HG02970 (cell line): ENCODE data around the gene PEX16.

Experiments used
- ATAC-seq: cut with Tn5 transposase; IDR thresholded peaks from one replicate; pipeline ENCODE4 v1.9.1; 2021; ENCODE audit warnings: mild to moderate bottlenecking, moderate library complexity, moderate number of reproducible peaks; ENCODE audit not compliant: unreplicated experiment, low FRiP score

The PEX16 gene

GRCh38 chr11:45931739-45932138 lies 14.1 kb upstream of the PEX16 start:
- no peak for ATAC-seq

GRCh38 chr11:45930951-45931570 lies 13.4 kb upstream of the PEX16 start:
- no peak for ATAC-seq

GRCh38 chr11:45930031-45930794 lies 12.5 kb upstream of the PEX16 start:
- ATAC-seq, result peak; percentile 68

DNA sequence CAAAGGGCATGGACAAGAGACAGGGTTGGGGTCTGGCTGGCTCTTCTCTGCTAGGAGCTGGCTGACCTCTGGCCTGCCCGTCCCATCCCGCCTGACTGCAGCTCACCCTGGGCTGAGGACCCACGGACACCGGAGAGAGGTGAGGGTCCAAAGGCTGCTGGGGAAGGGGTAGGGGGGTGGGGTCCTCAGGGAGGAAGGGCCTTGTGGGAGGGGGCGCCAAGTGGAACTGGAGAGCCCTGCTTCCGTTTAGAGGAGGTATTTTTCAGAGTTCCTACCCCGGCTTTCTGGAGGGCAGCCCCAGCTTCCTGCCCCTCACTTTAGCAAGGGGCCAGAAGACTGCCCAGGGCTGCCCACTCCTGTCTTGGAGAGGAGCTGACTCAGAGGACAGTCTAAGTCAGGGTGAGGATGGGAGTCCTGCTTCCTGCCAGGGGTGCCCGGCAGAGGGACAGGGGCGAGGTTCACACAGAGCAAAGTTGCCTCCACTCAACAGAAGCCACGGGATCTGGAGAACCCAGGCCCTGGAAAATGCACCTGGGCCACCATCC lies 11.9 kb upstream of the PEX16 start:
- ATAC-seq, result no peak

GRCh38 chr11:45928535-45929215 lies 11.0 kb upstream of the PEX16 start:
- ATAC-seq, result no peak

GRCh38 chr11:45927684-45928413 lies 10.2 kb upstream of the PEX16 start:
- no peak for ATAC-seq

DNA sequence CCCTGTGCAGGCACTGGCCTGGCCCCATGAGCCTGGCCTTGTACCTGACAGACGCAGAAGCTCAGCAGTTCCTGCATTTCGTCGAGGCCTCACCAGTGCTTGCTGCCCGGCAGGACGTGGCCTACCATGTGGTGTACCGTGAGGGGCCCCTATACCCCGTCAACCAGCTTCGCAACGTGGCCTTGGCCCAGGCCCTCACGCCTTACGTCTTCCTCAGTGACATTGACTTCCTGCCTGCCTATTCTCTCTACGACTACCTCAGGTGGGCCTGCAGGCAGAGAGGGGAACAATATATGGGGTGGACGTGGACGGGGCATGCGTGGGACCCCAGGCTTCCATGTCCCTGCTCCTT lies 9.6 kb upstream of the PEX16 start:
- ATAC-seq, result no peak

DNA sequence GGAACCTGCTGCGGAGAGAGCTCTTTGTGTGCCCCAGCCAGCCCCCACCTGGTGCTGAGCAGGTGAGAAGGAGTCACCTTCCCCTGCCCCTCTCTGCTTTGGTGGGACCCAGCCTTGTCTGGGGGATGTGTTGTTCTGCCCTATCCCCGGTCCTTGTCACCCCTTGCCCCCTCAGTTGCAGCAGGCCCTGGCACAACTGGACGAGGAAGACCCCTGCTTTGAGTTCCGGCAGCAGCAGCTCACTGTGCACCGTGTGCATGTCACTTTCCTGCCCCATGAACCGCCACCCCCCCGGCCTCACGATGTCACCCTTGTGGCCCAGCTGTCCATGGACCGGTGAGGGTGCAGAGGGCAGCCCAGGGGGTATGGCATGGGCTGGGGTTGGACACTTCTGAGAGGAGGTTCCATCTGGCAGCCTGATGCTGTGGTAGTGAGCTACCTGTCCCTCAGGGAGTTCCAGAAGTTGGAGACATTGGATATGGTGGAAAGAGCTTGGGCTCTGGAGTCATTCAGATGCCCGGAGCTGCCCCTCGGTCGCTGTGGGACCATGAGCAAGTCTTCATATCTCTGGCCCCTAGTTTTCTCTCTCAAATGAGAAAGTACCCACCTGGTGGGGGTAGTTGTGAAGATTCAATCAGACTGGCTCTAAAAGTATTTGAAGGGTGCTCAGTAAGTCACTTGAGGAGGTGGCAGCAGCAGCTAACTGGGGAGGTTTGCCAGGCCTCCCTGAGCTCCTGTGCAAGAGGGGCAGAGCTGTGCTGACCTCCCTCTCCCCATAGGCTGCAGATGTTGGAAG lies 9.1 kb upstream of the PEX16 start:
- no peak for ATAC-seq

GRCh38 chr11:45926001-45926401 lies 8.3 kb upstream of the PEX16 start:
- ATAC-seq, result no peak

GRCh38 chr11:45925550-45925949 lies 7.9 kb upstream of the PEX16 start:
- ATAC-seq, result no peak

DNA sequence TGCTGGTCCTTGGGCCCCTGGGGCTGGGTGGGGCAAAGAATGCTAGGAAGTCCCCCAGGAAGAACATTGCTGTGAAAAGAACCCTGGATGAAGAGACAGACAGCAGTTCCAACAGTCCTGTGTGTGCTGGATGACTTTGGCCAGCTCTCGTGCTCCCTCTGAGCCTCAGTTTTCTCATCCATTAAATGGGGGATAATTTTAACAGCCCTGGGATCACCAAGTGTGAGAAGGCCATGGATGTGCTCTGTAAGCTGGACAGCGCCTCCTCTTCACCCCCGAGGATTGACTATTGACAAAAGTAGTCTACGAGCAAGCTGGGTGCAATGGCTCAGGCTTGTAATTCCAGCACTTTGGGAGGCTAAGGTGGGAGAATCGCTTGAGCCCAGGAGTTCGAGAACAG lies 7.2 kb upstream of the PEX16 start:
- ATAC-seq, result no peak

- no peak for ATAC-seq
Measured at GRCh38 chr11:45924036-45924915, 6.6 kb upstream of the PEX16 start.

- ATAC-seq, result no peak
Measured at GRCh38 chr11:45922425-45923082, 4.9 kb upstream of the PEX16 start, which contains the start of gene LARGE2. LARGE2 (plus strand) TSS chr11:45922656; CDS start chr11:45922883, 227 bp downstream.

- ATAC-seq, result no peak
Measured at GRCh38 chr11:45921561-45922424, 4.1 kb upstream of the PEX16 start.

DNA sequence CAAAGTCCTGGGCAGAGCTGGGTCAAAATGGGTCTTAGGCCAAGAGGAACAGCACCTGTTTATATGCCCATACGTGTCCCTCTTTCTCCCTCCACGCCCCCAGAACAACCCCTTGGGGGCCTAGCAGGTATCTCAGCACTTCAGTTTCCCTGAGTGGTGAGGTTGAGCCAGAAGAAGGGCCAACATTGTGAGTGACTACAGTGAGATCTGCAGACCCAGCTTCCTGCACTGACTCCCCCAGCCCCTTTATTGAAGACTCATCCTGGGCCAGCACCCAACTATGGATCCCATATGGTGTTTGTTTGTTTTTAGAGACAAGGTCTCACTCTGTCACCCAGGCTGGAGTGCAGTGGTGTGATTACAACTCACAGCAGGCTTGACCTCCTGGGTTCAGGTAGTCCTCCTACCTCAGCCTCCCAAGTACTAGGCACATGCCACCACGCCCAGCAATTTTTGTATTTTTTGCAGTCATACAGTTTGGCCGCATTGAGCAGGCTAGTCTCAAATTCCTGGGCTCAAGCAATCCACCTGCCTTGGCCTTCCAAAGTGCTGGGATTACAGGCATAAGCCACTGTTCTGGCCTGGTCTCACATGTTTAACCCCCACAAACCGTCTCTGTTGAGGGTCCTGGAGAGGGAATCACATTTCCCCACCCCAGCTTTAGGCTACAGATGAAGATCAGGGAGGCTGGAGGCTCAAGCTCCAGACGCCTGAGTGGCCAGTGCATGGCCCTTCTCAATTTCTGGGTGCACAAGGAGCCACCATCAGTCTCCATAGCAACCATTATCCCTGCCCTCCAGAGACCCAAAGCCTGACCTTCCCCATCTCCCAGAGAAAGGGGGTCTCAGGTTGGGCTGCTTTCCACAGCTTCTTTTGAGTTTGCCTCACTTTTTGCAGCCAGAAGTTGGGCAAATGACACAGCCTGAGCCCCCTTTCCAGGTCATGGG lies 3.1 kb upstream of the PEX16 start:
- no peak for ATAC-seq

DNA sequence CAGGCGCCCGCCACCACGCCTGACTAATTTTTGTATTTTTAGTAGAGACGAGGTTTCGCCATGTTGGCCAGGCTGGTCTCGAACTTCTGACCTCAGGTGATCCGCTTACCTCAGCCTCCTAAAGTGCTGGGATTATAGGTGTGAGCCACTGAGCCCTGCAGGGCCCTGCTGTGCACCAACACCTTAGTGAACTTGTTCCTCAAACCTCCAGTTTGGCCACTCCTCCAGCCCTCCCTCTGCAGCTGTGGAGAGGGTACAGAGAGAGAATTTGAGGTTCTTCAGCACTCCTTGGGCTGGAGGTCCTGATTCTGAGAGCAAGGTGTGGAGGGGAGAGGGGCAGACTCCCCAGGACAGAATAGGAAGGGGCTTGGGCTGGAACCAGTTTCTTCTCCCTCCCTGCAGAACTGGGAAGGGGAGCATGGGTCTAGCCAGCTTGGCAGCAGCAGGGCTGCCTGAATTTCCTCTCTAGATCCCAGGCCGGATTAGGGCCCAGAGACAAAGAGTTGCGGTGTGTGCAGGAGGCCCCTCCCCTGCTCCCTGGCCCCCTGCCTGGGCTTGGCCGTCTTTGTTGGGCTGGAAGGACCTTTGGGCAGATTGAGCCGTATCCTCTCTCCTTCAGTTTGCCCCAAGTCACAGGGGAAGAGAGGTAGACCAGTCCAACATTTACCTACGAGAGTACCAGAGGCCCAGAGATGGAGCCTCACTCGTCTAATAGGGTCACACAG lies 2.3 kb upstream of the PEX16 start:
- ATAC-seq, result no peak
